ENCODE results near the gene MEGF9. TPM values are rescaled to one million over a fixed set of nuclear protein-coding genes. Genes with fewer than 3 reads are reported as not detected.

Gene MEGF9
- total and polyA plus RNA-seq, 7 donors: 2.5 to 21.0 (median 11.8) TPM

DNA sequence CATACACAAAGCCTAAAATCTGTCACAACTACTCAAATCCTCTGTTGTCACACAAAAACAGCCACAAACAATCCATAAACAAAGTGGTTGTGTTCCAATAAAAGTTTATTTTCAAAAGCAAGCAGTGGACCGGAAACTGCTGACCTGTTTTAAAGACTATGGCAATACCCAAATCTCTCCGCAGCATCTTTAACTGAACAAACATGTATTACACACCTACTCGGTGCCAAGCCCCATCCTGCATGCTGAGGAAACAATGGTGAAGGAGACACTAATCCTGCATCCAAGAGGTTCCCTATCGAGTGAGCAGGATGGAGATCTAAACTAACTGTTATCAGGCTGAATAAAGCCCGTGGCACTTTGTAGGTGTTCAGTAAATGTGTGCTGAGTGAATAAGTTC, 145.5 kb downstream of the MEGF9 start:
- intact Hi-C loops (cut with DNase I): no loop called here
- H3K4me1 ChIP-seq: peaks cover 0 to 29% (median 20%) of the 10 kb centered on the region in 4 donors
- peaks cover 0 to 76% (median 30%) of the 10 kb centered on the region in 4 donors for H3K36me3 ChIP-seq
- H3K4me3 ChIP-seq: no peak overlapping the region
- no peaks in the 10 kb centered on the region for H3K9me3 ChIP-seq
- DNase-seq: no peak
- H3K27ac ChIP-seq: no peak overlapping the region
- no peaks in the 10 kb centered on the region for H3K27me3 ChIP-seq
- 93 to 94% methylated on average over 5 of the region's 5 CpGs for WGBS, 2 donors
- TF ChIP-seq, protein P1, sequence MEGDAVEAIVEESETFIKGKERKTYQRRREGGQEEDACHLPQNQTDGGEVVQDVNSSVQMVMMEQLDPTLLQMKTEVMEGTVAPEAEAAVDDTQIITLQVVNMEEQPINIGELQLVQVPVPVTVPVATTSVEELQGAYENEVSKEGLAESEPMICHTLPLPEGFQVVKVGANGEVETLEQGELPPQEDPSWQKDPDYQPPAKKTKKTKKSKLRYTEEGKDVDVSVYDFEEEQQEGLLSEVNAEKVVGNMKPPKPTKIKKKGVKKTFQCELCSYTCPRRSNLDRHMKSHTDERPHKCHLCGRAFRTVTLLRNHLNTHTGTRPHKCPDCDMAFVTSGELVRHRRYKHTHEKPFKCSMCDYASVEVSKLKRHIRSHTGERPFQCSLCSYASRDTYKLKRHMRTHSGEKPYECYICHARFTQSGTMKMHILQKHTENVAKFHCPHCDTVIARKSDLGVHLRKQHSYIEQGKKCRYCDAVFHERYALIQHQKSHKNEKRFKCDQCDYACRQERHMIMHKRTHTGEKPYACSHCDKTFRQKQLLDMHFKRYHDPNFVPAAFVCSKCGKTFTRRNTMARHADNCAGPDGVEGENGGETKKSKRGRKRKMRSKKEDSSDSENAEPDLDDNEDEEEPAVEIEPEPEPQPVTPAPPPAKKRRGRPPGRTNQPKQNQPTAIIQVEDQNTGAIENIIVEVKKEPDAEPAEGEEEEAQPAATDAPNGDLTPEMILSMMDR (IDR thresholded peaks at IDR 0.05): no peak
- no peak for TF ChIP-seq POLR2A (IDR thresholded peaks at IDR 0.05)
- no peak for TF ChIP-seq EP300 (IDR thresholded peaks at IDR 0.05)
- TF ChIP-seq POLR2AphosphoS5 (IDR thresholded peaks at IDR 0.05): no peak

DNA sequence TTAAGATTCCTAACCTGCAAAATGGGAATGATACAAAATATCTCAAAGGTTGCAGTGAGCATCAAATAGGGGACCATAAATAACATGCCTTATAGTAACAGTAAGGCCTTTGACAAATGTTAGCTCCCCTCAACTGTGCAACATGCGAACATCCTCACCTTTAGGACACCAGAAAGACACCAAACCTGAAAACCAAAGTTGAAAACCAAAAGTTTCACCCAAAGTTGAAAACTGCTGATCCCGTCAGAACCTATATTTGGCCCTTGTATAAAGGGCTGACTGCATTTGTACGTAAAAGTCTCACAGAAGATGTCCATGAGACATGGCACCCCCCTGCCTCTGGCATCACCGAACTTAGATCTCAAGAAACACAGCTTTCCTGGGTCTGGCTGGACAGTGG, 146.4 kb downstream of the MEGF9 start:
- DNase-seq: no peak
- H3K9me3 ChIP-seq: no peaks in the 10 kb centered on the region
- intact Hi-C loops (cut with DNase I): no loop called here
- TF ChIP-seq, protein P1 (IDR thresholded peaks at IDR 0.05): no peak
- no peak for TF ChIP-seq EP300 (IDR thresholded peaks at IDR 0.05)
- TF ChIP-seq POLR2AphosphoS5 (IDR thresholded peaks at IDR 0.05): no peak
- TF ChIP-seq POLR2A (IDR thresholded peaks at IDR 0.05): no peak
- peaks cover 0 to 30% (median 20%) of the 10 kb centered on the region in 4 donors for H3K4me1 ChIP-seq
- H3K4me3 ChIP-seq: no peak overlapping the region
- H3K27me3 ChIP-seq: no peaks in the 10 kb centered on the region
- peaks cover 0 to 86% (median 30%) of the 10 kb centered on the region in 4 donors for H3K36me3 ChIP-seq
- 95 to 96% methylated on average over 4 of the region's 4 CpGs for whole genome bisulfite sequencing, 2 donors
- no peak overlapping the region for H3K27ac ChIP-seq

DNA sequence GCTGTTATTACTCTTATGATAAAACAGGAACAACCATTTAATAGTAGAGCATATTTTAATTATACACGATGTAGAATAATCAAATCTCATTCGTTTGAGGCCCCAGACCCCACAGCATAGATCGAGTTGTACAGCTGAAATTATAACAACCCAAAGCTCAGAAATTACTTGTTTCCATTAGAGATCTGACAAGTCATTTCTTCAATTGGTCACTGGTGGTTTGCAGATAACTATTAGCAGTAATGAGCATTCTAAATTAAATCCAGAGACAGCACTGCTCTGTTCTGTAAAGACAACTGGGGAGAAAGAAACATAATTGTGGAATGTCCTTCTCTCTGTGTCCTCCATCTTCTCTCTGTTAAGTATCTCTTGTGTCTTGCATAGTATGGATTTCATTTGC, 147.2 kb downstream of the MEGF9 start:
- Histone ChIP-seq H3K4me1 (peaks cover 0 to 22% (median 17%) of the 10 kb centered on the region in 4 donors), H3K9me3 (no peaks in the 10 kb centered on the region), H3K27ac (no peak overlapping the region), H3K36me3 (peaks cover 0 to 93% (median 30%) of the 10 kb centered on the region in 4 donors), H3K4me3 (no peak overlapping the region), H3K27me3 (no peaks in the 10 kb centered on the region)
- no peak for TF ChIP-seq POLR2AphosphoS5 (IDR thresholded peaks at IDR 0.05)
- TF ChIP-seq POLR2A (IDR thresholded peaks at IDR 0.05): no peak
- TF ChIP-seq, protein P1 (IDR thresholded peaks at IDR 0.05): no peak
- no peak for TF ChIP-seq EP300 (IDR thresholded peaks at IDR 0.05)
- intact Hi-C loops (cut with DNase I): no loop called here
- no peak for DNase-seq
- 87 to 93% methylated on average over 3 of the region's 3 CpGs for WGBS, 2 donors

DNA sequence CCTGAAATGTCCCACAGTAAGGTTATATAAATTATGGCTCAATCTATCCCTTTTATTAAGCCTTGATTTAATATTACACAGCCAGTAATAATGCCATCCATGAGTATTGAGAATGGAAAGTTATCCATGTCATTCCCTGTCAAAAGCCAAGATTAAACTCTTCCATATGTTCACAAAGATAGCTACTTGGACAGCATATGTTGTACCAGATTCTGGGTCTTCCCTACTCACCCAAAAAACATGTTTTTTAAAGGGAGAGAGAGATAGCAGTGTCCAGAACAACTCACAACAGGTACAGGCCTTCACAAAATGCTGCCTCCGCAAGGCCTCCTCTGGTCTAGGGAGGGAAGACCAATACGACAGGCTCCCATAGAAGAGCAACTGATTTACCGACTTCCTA, 149.7 kb downstream of the MEGF9 start:
- Histone ChIP-seq H3K27me3 (no peaks in the 10 kb centered on the region), H3K27ac (no peak overlapping the region), H3K36me3 (peaks cover 0 to 74% (median 19%) of the 10 kb centered on the region in 4 donors), H3K4me1 (peaks cover 0 to 4% (median 0%) of the 10 kb centered on the region in 4 donors), H3K9me3 (no peaks in the 10 kb centered on the region), H3K4me3 (no peak overlapping the region)
- 97% methylated on average over 3 of the region's 3 CpGs for WGBS, 2 donors
- intact Hi-C loops (cut with DNase I): no loop called here
- DNase-seq: no peak
- TF ChIP-seq POLR2A (IDR thresholded peaks at IDR 0.05) (no peak), EP300 (IDR thresholded peaks at IDR 0.05) (no peak), POLR2AphosphoS5 (IDR thresholded peaks at IDR 0.05) (no peak)
- TF ChIP-seq, protein P1 (IDR thresholded peaks at IDR 0.05): no peak

DNA sequence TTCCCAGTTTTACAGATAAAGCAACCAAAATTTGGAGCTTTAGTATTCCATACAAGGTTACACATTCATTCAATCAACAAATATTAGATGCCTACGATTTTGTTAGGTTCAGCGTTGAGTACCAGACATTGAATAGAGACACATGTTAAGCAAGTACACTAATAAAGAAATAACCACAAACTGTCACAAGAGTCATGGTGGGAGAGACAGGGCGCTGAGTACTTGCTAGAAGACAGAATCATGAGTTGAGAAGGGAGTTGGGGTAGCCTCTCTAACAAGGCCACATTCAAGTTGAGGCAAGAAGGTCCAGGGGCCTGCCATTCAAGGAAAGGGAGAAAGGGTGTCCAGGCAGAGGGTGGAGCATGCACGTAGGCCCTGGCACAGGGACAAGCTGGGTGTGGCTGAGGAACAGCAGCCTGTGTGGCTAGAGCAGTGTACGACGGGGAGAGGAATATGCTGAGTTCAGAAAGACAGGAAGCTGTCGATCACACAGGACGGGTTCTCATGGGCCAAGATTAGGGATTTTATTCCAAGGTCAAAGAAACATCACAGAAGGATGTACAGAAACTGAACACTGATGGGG, 151.3 kb downstream of the MEGF9 start:
- Histone ChIP-seq H3K9me3 (no peaks in the 10 kb centered on the region), H3K27ac (no peak overlapping the region), H3K4me3 (no peak overlapping the region), H3K36me3 (peaks cover 0 to 57% (median 6%) of the 10 kb centered on the region in 4 donors), H3K27me3 (no peaks in the 10 kb centered on the region), H3K4me1 (peaks cover 0 to 4% (median 0%) of the 10 kb centered on the region in 4 donors)
- no peak for DNase-seq
- intact Hi-C loops (cut with DNase I): no loop called here
- TF ChIP-seq EP300 (IDR thresholded peaks at IDR 0.05): no peak
- no peak for TF ChIP-seq POLR2A (IDR thresholded peaks at IDR 0.05)
- TF ChIP-seq, protein P1 (IDR thresholded peaks at IDR 0.05): no peak
- no peak for TF ChIP-seq POLR2AphosphoS5 (IDR thresholded peaks at IDR 0.05)
- WGBS, 2 donors: 48 to 71% methylated on average over 8 of the region's 8 CpGs

Data from sigmoid colon (tissue), 7 donors.